Fibroblast of lung (primary cell): Measurements from ENCODE around the gene LVRN. TPM values are rescaled to one million over a fixed set of nuclear protein-coding genes. Genes with fewer than 3 reads are reported as not detected.
A peak's percentile ranks its signal among the peaks of the same experiment; 100 is the strongest.
"Not testable (repeated sequence)": the region's sequence is repeated elsewhere in the genome, so short reads cannot be mapped to it uniquely, and the experiment has no call there.

ENCODE experiments used
- DNase-seq, 2 donors: peaks; one replicate each; pipeline versions ENCODE4 v3.0.0 to v3.0.0-alpha.2; 2010; ENCODE audit warnings: low read depth in 2 of 2
- H2AFZ ChIP-seq: 2 replicates; pipeline ENCODE4 v1.5.1; 2012; ENCODE audit warnings: low read length, control low read depth, inconsistent platforms
- H3K27ac ChIP-seq: 2 replicates; pipeline ENCODE4 v1.5.1; 2011; ENCODE audit warnings: low read length, control low read depth; ENCODE audit not compliant: insufficient read depth
- H3K27me3 ChIP-seq: 2 replicates; pipeline ENCODE4 v1.5.1; 2011; ENCODE audit warnings: mild to moderate bottlenecking, low read length; ENCODE audit not compliant: control insufficient read depth, insufficient read depth
- H3K36me3 ChIP-seq: 2 replicates; pipeline ENCODE4 v1.5.1; 2011; ENCODE audit warnings: low read length; ENCODE audit not compliant: control insufficient read depth, insufficient read depth
- H3K4me1 ChIP-seq: 2 replicates; pipeline ENCODE4 v1.5.1; 2011; ENCODE audit warnings: low read length; ENCODE audit not compliant: control insufficient read depth, insufficient read depth; ENCODE audit errors: extremely low read depth
- H3K4me2 ChIP-seq: 2 replicates; pipeline ENCODE4 v1.5.1; 2011; ENCODE audit warnings: low read length, control low read depth; ENCODE audit not compliant: insufficient read depth; ENCODE audit errors: extremely low read depth
- H3K4me3 ChIP-seq, 4 experiments: fragments of 200-600 bp in 1 of 4; sonication (generic) in 1 of 4; replicated peaks in 1 of 4; 2 replicates each; pipeline ENCODE4 v1.5.1; 2011 to 2016; ENCODE audit warnings: low read length in 4 of 4, low read depth in 3 of 4, mild to moderate bottlenecking in 3 of 4, control low read depth in 2 of 4, inconsistent platforms in 1 of 4, mixed read lengths in 1 of 4; ENCODE audit not compliant: insufficient read depth in 1 of 4; ENCODE audit errors: control extremely low read depth in 1 of 4
- H3K79me2 ChIP-seq: 2 replicates; pipeline ENCODE4 v1.5.1; 2012; ENCODE audit warnings: mild to moderate bottlenecking, low read length, inconsistent platforms; ENCODE audit not compliant: control insufficient read depth, insufficient read depth
- H3K9ac ChIP-seq: 2 replicates; pipeline ENCODE4 v1.5.1; 2011; ENCODE audit warnings: mild to moderate bottlenecking, low read length, control low read depth; ENCODE audit not compliant: insufficient read depth
- H3K9me3 ChIP-seq: 2 replicates; pipeline ENCODE4 v1.5.1; 2012; ENCODE audit warnings: low read depth, low read length; ENCODE audit not compliant: control insufficient read depth, insufficient read depth
- H4K20me1 ChIP-seq: 2 replicates; pipeline ENCODE4 v1.5.1; 2011; ENCODE audit warnings: low read length; ENCODE audit not compliant: control insufficient read depth, insufficient read depth; ENCODE audit errors: extremely low read depth
- EZH2 ChIP-seq: IDR thresholded peaks from 2 replicates; pipeline ENCODE4 v1.5.1; 2012; ENCODE audit warnings: low read length, control low read depth, mild to moderate bottlenecking; ENCODE audit errors: missing control alignments
- polyA minus RNA-seq: library from RNA; depleted of rRNA, polyadenylated mRNA; stranded (reverse); fragments of >200 nt; gene quantifications from 2 replicates; pipeline ENCODE4 v1.2.3, GENCODE V29; 2011; ENCODE audit warnings: low replicate concordance
- polyA plus RNA-seq, 2 donors: library from polyadenylated mRNA; depleted of rRNA in 1 of 2; stranded (reverse) in 1 of 2; unstranded in 1 of 2; fragments of >200 nt; gene quantifications; 2 replicates each; pipeline ENCODE4 v1.2.1, GENCODE V29; 2011 to 2012; ENCODE audit warnings: missing spikeins in 1 of 2
- total RNA-seq: library from RNA; depleted of rRNA; stranded (reverse); fragments of >200 nt; gene quantifications from 2 replicates; pipeline ENCODE4 v1.2.1, GENCODE V29; 2014
- TF ChIP-seq, protein P1 (sequence below), 2 donors: IDR thresholded peaks in 1 of 2; conservative IDR thresholded peaks in 1 of 2; 1 replicate in 1 of 2; 2 replicates in 1 of 2; pipeline ENCODE4 v1.5.1; 2011 to 2012; ENCODE audit warnings: low read length in 2 of 2, control low read depth in 1 of 2, inconsistent platforms in 1 of 2, low read depth in 1 of 2, mild to moderate bottlenecking in 1 of 2

LVRN gene
- total RNA-seq (0.17 and 0.26 TPM in 2 replicates), polyA plus RNA-seq (0.07 and 0.10 TPM in 2 replicates), polyA minus RNA-seq (not detected in 2 replicates)
- polyA plus RNA-seq (2012): 0.07 TPM in 1 of 2 replicates, not detected in the other

DNA sequence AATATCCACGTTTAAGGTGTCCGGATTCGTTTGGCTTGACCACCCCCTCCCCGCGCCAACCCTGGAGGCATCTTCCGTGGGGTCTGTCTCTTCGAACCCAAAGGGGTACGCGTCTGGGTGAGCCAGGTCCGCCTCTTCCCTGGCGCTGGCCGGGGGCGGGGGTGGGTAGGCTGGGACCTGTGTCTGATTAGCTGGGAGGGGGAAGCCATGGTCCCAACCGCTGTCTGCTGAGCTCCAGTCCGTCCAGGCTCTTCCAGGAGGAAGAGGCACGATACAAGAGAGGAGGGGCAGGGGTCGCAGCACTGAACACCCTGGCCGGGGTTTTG lies at the start of gene LVRN:
Gene LVRN (plus strand): TSS at position 237 of the 326 bp plus-strand sequence. CDS start 143 bp downstream, outside the sequence.
- Histone ChIP-seq H3K9ac (no peak within 1 kb of the TSS), H3K4me2 (peak within 1 kb of the TSS; percentile 62), H3K9me3 (no peaks in the 10 kb centered on the region), H3K4me3 (peak within 1 kb of the TSS; percentile 12 to 33 (median 22)), H4K20me1 (no peaks in the 10 kb centered on the region), H3K4me1 (no peaks in the 10 kb centered on the region), H3K79me2 (no peaks in the 10 kb centered on the region), H3K27me3 (peaks cover 20% of the 10 kb centered on the region), H3K36me3 (no peaks in the 10 kb centered on the region), H2AFZ (peak within 1 kb of the TSS; percentile 54), H3K27ac (no peak within 1 kb of the TSS)
- no peak for TF ChIP-seq EZH2
- TF ChIP-seq, protein P1, sequence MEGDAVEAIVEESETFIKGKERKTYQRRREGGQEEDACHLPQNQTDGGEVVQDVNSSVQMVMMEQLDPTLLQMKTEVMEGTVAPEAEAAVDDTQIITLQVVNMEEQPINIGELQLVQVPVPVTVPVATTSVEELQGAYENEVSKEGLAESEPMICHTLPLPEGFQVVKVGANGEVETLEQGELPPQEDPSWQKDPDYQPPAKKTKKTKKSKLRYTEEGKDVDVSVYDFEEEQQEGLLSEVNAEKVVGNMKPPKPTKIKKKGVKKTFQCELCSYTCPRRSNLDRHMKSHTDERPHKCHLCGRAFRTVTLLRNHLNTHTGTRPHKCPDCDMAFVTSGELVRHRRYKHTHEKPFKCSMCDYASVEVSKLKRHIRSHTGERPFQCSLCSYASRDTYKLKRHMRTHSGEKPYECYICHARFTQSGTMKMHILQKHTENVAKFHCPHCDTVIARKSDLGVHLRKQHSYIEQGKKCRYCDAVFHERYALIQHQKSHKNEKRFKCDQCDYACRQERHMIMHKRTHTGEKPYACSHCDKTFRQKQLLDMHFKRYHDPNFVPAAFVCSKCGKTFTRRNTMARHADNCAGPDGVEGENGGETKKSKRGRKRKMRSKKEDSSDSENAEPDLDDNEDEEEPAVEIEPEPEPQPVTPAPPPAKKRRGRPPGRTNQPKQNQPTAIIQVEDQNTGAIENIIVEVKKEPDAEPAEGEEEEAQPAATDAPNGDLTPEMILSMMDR (conservative IDR thresholded peaks at IDR 0.05 in 1 of 2, IDR thresholded peaks at IDR 0.05 in 1 of 2; ENCODE audit: low read depth in 1 of 2, low read length in 2 of 2): no peak
- DNase-seq: no peak

DNA sequence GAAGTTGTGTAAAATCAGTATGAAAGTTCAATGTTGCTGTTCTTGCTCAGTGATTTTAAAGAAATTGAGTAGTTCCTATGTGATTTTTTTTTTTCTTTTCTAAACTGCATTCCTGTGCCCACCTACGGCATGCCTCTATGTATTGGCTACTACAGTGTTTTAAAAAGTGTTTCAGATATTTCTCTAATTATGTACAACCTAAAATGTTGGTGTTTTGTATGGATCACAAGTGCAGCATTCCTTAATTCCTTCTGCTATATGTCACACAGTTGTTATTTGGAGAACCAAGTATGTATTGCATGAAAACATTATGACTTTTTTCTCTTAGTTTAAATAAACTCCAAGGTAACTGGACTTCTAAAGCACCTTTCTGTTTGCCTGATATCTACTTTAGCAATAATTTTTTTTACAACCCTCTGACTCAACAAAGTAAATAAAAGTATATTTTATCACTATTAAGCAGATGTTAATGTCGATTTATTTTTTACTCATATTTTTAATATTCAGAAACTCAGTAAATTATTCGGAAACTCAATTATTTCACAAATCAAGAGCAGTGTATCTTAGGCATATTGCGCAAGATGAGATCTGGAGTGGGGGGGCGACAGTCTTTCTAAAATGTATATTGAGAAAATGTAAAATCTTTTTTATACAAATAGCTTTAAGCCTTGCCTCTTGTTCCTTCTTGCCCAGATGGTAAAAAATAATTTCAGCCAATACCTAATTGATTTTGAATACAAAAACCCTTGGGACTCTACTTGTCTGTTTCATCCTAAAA lies 48.5 kb upstream of the LVRN start:
- H3K4me3 ChIP-seq, H3K79me2 ChIP-seq, H3K4me2 ChIP-seq, H3K27ac ChIP-seq, H3K9me3 ChIP-seq, H4K20me1 ChIP-seq, H3K4me1 ChIP-seq, DNase-seq, H3K27me3 ChIP-seq, H2AFZ ChIP-seq, H3K36me3 ChIP-seq, H3K9ac ChIP-seq: not testable (repeated sequence)

GRCh38 chr5:115920171-115920725 lies 42.0 kb upstream of the LVRN start:
- TF ChIP-seq, protein P1 (conservative IDR thresholded peaks at IDR 0.05 in 1 of 2, IDR thresholded peaks at IDR 0.05 in 1 of 2; ENCODE audit: low read depth in 1 of 2, low read length in 2 of 2): no peak
- TF ChIP-seq EZH2: no peak
- no peak overlapping the region for H3K27ac ChIP-seq
- H3K79me2 ChIP-seq: no peaks in the 10 kb centered on the region
- H3K9ac ChIP-seq: no peak overlapping the region
- no peak overlapping the region for H3K4me3 ChIP-seq
- H4K20me1 ChIP-seq: no peaks in the 10 kb centered on the region
- no peaks in the 10 kb centered on the region for H3K9me3 ChIP-seq
- no peaks in the 10 kb centered on the region for H3K36me3 ChIP-seq
- H3K4me2 ChIP-seq: no peak overlapping the region
- no peaks in the 10 kb centered on the region for H3K4me1 ChIP-seq
- peak in 1 of 2 donors; percentile 27 for DNase-seq
- H2AFZ ChIP-seq: no peak overlapping the region
- no peaks in the 10 kb centered on the region for H3K27me3 ChIP-seq

DNA sequence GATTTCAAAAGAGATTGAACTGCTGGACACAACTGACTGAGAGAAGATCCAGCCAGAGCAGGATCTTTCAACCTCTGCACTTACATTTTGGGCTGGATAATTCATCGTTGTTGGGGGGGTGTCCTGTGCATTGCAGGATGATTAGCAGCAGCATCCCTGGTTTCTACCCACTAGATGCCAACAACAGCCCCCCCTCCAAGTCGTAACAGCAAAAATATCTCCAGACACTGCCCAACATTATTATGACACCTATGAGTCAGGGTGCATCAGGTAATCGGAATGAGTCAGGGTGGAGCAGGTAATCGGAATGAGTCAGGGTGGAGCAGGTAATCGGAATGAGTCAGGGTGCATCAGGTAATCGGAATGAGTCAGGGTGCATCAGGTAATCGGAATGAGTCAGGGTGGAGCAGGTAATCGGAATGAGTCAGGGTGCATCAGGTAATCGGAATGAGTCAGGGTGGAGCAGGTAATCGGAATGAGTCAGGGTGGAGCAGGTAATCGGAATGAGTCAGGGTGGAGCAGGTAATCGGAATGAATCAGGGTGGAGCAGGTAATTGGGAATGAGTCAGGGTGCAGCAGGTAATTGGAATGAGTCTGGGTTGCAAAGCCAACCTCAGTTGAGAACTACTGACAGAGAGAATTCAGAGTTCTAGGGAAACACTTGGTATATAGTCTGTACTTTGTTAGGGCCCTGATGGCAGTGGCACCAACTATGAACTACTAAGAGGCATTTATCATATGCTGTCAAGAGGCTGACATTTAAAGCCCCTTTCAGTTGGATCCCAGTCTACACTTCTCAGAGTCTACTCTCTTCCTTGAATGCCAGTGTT lies 33.5 kb upstream of the LVRN start:
- H3K79me2 ChIP-seq, H3K4me3 ChIP-seq, DNase-seq, H3K27ac ChIP-seq, H3K27me3 ChIP-seq, H3K9me3 ChIP-seq, H3K36me3 ChIP-seq, H4K20me1 ChIP-seq, H2AFZ ChIP-seq, H3K4me1 ChIP-seq, H3K9ac ChIP-seq, H3K4me2 ChIP-seq: not testable (repeated sequence)

DNA sequence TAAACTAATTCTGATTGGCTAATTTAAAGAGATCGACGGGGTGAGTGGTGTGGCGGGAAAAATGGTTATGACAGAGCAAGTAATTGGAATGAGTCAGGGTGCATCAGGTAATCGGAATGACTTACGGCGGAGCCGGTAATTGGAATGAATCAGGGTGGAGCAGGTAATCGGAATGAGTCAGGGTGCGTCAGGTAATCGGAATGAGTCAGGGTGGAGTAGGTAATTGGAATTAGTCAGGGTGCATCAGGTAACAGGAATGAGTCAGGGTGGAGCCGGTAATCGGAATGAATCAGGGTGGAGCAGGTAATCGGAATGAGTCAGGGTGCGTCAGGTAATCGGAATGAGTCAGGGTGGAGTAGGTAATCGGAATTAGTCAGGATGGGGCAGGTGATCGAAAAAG lies 32.1 kb upstream of the LVRN start:
- not testable (repeated sequence) for DNase-seq, H3K36me3 ChIP-seq, H4K20me1 ChIP-seq, H3K4me1 ChIP-seq, H3K9ac ChIP-seq, H2AFZ ChIP-seq, H3K4me2 ChIP-seq, H3K27ac ChIP-seq, H3K9me3 ChIP-seq, H3K79me2 ChIP-seq, H3K27me3 ChIP-seq, H3K4me3 ChIP-seq
